ENCODE measurements around the gene TMEM184A.

The TMEM184A gene

GRCh38 chr7:1559626-1560590 is 3.9 kb upstream of the TMEM184A start:
- Histone ChIP-seq H3K4me3 (ENCODE audit: insufficient read depth, low read depth, low read length) (no peak overlapping the region), H3K4me1 (ENCODE audit: control insufficient read depth, insufficient read depth, low read length) (peaks cover 7% of the 10 kb centered on the region), H3K9me3 (ENCODE audit: control insufficient read depth, low read length) (no peaks in the 10 kb centered on the region), H3K27me3 (ENCODE audit: control insufficient read depth, insufficient read depth, low read length, poor library complexity, severe bottlenecking) (no peaks in the 10 kb centered on the region), H3K36me3 (ENCODE audit: control insufficient read depth, insufficient read depth, low read length) (no peaks in the 10 kb centered on the region), H3K27ac (ENCODE audit: insufficient read depth, low read depth, low read length, poor library complexity, severe bottlenecking) (no peak overlapping the region)
- WGBS, 2 experiments, result 91 to 93% methylated on average over 28 of the region's 28 CpGs

- Histone ChIP-seq H3K4me1 (ENCODE audit: control insufficient read depth, insufficient read depth, low read length) (peaks cover 7% of the 10 kb centered on the region), H3K9me3 (ENCODE audit: control insufficient read depth, low read length) (no peaks in the 10 kb centered on the region), H3K27me3 (ENCODE audit: control insufficient read depth, insufficient read depth, low read length, poor library complexity, severe bottlenecking) (no peaks in the 10 kb centered on the region), H3K4me3 (ENCODE audit: insufficient read depth, low read depth, low read length) (no peak overlapping the region), H3K36me3 (ENCODE audit: control insufficient read depth, insufficient read depth, low read length) (no peaks in the 10 kb centered on the region), H3K27ac (ENCODE audit: insufficient read depth, low read depth, low read length, poor library complexity, severe bottlenecking) (no peak overlapping the region)
- 93 to 94% methylated on average over 32 of the region's 32 CpGs for WGBS, 2 experiments
These were observed 3.0 kb upstream of the TMEM184A start for GRCh38 chr7:1558841-1559625.

GRCh38 chr7:1558181-1558811 is 2.3 kb upstream of the TMEM184A start:
- no peaks in the 10 kb centered on the region for H3K9me3 ChIP-seq (ENCODE audit: control insufficient read depth, low read length)
- H3K4me3 ChIP-seq (ENCODE audit: insufficient read depth, low read depth, low read length), result no peak overlapping the region
- H3K27ac ChIP-seq (ENCODE audit: insufficient read depth, low read depth, low read length, poor library complexity, severe bottlenecking), result no peak overlapping the region
- H3K36me3 ChIP-seq (ENCODE audit: control insufficient read depth, insufficient read depth, low read length), result no peaks in the 10 kb centered on the region
- WGBS, 2 experiments, result 74 to 75% methylated on average over 24 of the region's 24 CpGs
- no peaks in the 10 kb centered on the region for H3K27me3 ChIP-seq (ENCODE audit: control insufficient read depth, insufficient read depth, low read length, poor library complexity, severe bottlenecking)
- peaks cover 7% of the 10 kb centered on the region for H3K4me1 ChIP-seq (ENCODE audit: control insufficient read depth, insufficient read depth, low read length)

- Histone ChIP-seq H3K36me3 (ENCODE audit: control insufficient read depth, insufficient read depth, low read length) (no peaks in the 10 kb centered on the region), H3K4me1 (ENCODE audit: control insufficient read depth, insufficient read depth, low read length) (peaks cover 7% of the 10 kb centered on the region), H3K4me3 (ENCODE audit: insufficient read depth, low read depth, low read length) (no peak overlapping the region), H3K27me3 (ENCODE audit: control insufficient read depth, insufficient read depth, low read length, poor library complexity, severe bottlenecking) (no peaks in the 10 kb centered on the region), H3K27ac (ENCODE audit: insufficient read depth, low read depth, low read length, poor library complexity, severe bottlenecking) (no peak overlapping the region), H3K9me3 (ENCODE audit: control insufficient read depth, low read length) (no peaks in the 10 kb centered on the region)
- 94% methylated on average over 10 of the region's 10 CpGs for whole genome bisulfite sequencing, 2 experiments
These were observed 1.8 kb upstream of the TMEM184A start for GRCh38 chr7:1557771-1558170.

- H3K27me3 ChIP-seq (ENCODE audit: control insufficient read depth, insufficient read depth, low read length, poor library complexity, severe bottlenecking), result no peaks in the 10 kb centered on the region
- H3K4me1 ChIP-seq (ENCODE audit: control insufficient read depth, insufficient read depth, low read length), result peaks cover 7% of the 10 kb centered on the region
- WGBS, 2 experiments, result 91 to 95% methylated on average over 7 of the region's 7 CpGs
- H3K27ac ChIP-seq (ENCODE audit: insufficient read depth, low read depth, low read length, poor library complexity, severe bottlenecking), result no peak overlapping the region
- H3K4me3 ChIP-seq (ENCODE audit: insufficient read depth, low read depth, low read length), result no peak overlapping the region
- H3K36me3 ChIP-seq (ENCODE audit: control insufficient read depth, insufficient read depth, low read length), result no peaks in the 10 kb centered on the region
- H3K9me3 ChIP-seq (ENCODE audit: control insufficient read depth, low read length), result no peaks in the 10 kb centered on the region
These were observed 1.0 kb upstream of the TMEM184A start for GRCh38 chr7:1557006-1557405.

- Histone ChIP-seq H3K4me3 (ENCODE audit: insufficient read depth, low read depth, low read length) (no peak overlapping the region), H3K36me3 (ENCODE audit: control insufficient read depth, insufficient read depth, low read length) (no peaks in the 10 kb centered on the region), H3K27me3 (ENCODE audit: control insufficient read depth, insufficient read depth, low read length, poor library complexity, severe bottlenecking) (no peaks in the 10 kb centered on the region), H3K9me3 (ENCODE audit: control insufficient read depth, low read length) (no peaks in the 10 kb centered on the region), H3K4me1 (ENCODE audit: control insufficient read depth, insufficient read depth, low read length) (peaks cover 7% of the 10 kb centered on the region), H3K27ac (ENCODE audit: insufficient read depth, low read depth, low read length, poor library complexity, severe bottlenecking) (no peak overlapping the region)
- WGBS, 2 experiments, result 50 to 58% methylated on average over 35 of the region's 35 CpGs
These were observed 776 bp downstream of the TMEM184A start for GRCh38 chr7:1555046-1555812.

- H3K9me3 ChIP-seq (ENCODE audit: control insufficient read depth, low read length), result no peaks in the 10 kb centered on the region
- no peaks in the 10 kb centered on the region for H3K27me3 ChIP-seq (ENCODE audit: control insufficient read depth, insufficient read depth, low read length, poor library complexity, severe bottlenecking)
- H3K4me3 ChIP-seq (ENCODE audit: insufficient read depth, low read depth, low read length), result no peak overlapping the region
- no peaks in the 10 kb centered on the region for H3K36me3 ChIP-seq (ENCODE audit: control insufficient read depth, insufficient read depth, low read length)
- WGBS, 2 experiments, result 90% methylated on average over 20 of the region's 20 CpGs
- no peak overlapping the region for H3K27ac ChIP-seq (ENCODE audit: insufficient read depth, low read depth, low read length, poor library complexity, severe bottlenecking)
- H3K4me1 ChIP-seq (ENCODE audit: control insufficient read depth, insufficient read depth, low read length), result peaks cover 7% of the 10 kb centered on the region
These were observed 1.5 kb downstream of the TMEM184A start for GRCh38 chr7:1554333-1555045.

- Histone ChIP-seq H3K4me3 (ENCODE audit: insufficient read depth, low read depth, low read length) (no peak overlapping the region), H3K36me3 (ENCODE audit: control insufficient read depth, insufficient read depth, low read length) (no peaks in the 10 kb centered on the region), H3K9me3 (ENCODE audit: control insufficient read depth, low read length) (no peaks in the 10 kb centered on the region), H3K27ac (ENCODE audit: insufficient read depth, low read depth, low read length, poor library complexity, severe bottlenecking) (no peak overlapping the region), H3K4me1 (ENCODE audit: control insufficient read depth, insufficient read depth, low read length) (peaks cover 7% of the 10 kb centered on the region), H3K27me3 (ENCODE audit: control insufficient read depth, insufficient read depth, low read length, poor library complexity, severe bottlenecking) (no peaks in the 10 kb centered on the region)
- 92% methylated on average over 28 of the region's 28 CpGs for WGBS, 2 experiments
These were observed 2.3 kb downstream of the TMEM184A start for GRCh38 chr7:1553512-1554210.

GRCh38 chr7:1552200-1552599 is 3.8 kb downstream of the TMEM184A start:
- H3K36me3 ChIP-seq (ENCODE audit: control insufficient read depth, insufficient read depth, low read length), result no peaks in the 10 kb centered on the region
- H3K27ac ChIP-seq (ENCODE audit: insufficient read depth, low read depth, low read length, poor library complexity, severe bottlenecking), result no peak overlapping the region
- H3K4me3 ChIP-seq (ENCODE audit: insufficient read depth, low read depth, low read length), result no peak overlapping the region
- H3K9me3 ChIP-seq (ENCODE audit: control insufficient read depth, low read length), result no peaks in the 10 kb centered on the region
- H3K4me1 ChIP-seq (ENCODE audit: control insufficient read depth, insufficient read depth, low read length), result peaks cover 7% of the 10 kb centered on the region
- WGBS, 2 experiments, result 92 to 95% methylated on average over 6 to 7 of the region's 7 CpGs
- no peaks in the 10 kb centered on the region for H3K27me3 ChIP-seq (ENCODE audit: control insufficient read depth, insufficient read depth, low read length, poor library complexity, severe bottlenecking)
